Measurements from ENCODE around the gene PHYHD1.

DNA sequence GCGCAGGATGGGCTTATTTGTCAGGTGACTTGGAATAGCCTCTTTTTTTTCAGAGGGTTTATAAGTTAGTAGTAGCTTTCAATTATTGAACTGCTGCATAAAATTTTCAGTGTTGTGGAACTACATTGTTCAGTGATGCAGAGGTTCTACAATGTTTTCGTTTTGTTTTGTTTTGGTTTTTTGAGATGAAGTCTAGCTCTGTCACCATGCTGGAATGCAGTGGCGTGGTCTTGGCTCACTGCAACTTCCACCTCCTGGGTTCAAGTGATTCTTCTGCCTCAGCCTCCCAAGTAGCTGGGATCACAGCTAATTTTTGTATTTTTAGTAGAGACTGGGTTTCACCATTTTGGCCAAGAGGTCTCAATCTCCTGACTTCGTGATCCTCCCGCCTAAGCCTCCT, 48.7 kb downstream of the PHYHD1 start:
- no peak for TF ChIP-seq EZH2phosphoT487 (IDR thresholded peaks at IDR 0.05; ENCODE audit: low read length)
- TF ChIP-seq, protein P1, sequence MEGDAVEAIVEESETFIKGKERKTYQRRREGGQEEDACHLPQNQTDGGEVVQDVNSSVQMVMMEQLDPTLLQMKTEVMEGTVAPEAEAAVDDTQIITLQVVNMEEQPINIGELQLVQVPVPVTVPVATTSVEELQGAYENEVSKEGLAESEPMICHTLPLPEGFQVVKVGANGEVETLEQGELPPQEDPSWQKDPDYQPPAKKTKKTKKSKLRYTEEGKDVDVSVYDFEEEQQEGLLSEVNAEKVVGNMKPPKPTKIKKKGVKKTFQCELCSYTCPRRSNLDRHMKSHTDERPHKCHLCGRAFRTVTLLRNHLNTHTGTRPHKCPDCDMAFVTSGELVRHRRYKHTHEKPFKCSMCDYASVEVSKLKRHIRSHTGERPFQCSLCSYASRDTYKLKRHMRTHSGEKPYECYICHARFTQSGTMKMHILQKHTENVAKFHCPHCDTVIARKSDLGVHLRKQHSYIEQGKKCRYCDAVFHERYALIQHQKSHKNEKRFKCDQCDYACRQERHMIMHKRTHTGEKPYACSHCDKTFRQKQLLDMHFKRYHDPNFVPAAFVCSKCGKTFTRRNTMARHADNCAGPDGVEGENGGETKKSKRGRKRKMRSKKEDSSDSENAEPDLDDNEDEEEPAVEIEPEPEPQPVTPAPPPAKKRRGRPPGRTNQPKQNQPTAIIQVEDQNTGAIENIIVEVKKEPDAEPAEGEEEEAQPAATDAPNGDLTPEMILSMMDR (IDR thresholded peaks at IDR 0.05; ENCODE audit: low read length): no peak
